Stimulated activated CD8-positive, alpha-beta memory T cell treated with anti-CD3 and anti-CD28 coated beads, Interleukin-15, amount 100 ng/mL, for 1 hour (primary cell): ENCODE results near the gene DPCD.
"Not testable (repeated sequence)": the region's sequence is repeated elsewhere in the genome, so short reads cannot be mapped to it uniquely, and the experiment has no call there.

Experiments used
- DNase-seq: peaks from one replicate; pipeline ENCODE4 v3.0.0-alpha.2; 2020; ENCODE audit warnings: low read depth

Gene DPCD

GRCh38 chr10:101619983-101620382, 31.9 kb downstream of the DPCD start:
- DNase-seq, result no peak

- DNase-seq, result no peak
Observed at GRCh38 chr10:101623528-101623927, 35.4 kb downstream of the DPCD start.

- DNase-seq, result no peak
Observed at GRCh38 chr10:101624526-101625102, 36.5 kb downstream of the DPCD start.

GRCh38 chr10:101625821-101626412, 37.8 kb downstream of the DPCD start:
- no peak for DNase-seq

- DNase-seq, result no peak
Observed at GRCh38 chr10:101629837-101630632, 41.9 kb downstream of the DPCD start.

GRCh38 chr10:101630633-101630920, 42.5 kb downstream of the DPCD start:
- no peak for DNase-seq

GRCh38 chr10:101631821-101632475, 43.8 kb downstream of the DPCD start:
- DNase-seq, result no peak

GRCh38 chr10:101633510-101633909, 45.4 kb downstream of the DPCD start:
- DNase-seq, result not testable (repeated sequence)

- no peak for DNase-seq
Observed at GRCh38 chr10:101639141-101639900, 51.2 kb downstream of the DPCD start.

- no peak for DNase-seq
Observed at GRCh38 chr10:101643546-101643945, 55.4 kb downstream of the DPCD start.

GRCh38 chr10:101644002-101644401, 55.9 kb downstream of the DPCD start:
- no peak for DNase-seq

- DNase-seq, result no peak
Observed at GRCh38 chr10:101645659-101646058, 57.5 kb downstream of the DPCD start.

- DNase-seq, result no peak
Observed at GRCh38 chr10:101646364-101646763, 58.2 kb downstream of the DPCD start.

GRCh38 chr10:101647255-101647654, 59.1 kb downstream of the DPCD start:
- no peak for DNase-seq

- DNase-seq, result no peak
Observed at GRCh38 chr10:101649525-101650085, 61.5 kb downstream of the DPCD start.

- DNase-seq, result no peak
Observed at GRCh38 chr10:101650863-101651262, 62.7 kb downstream of the DPCD start.

GRCh38 chr10:101651336-101651735, 63.2 kb downstream of the DPCD start:
- no peak for DNase-seq

GRCh38 chr10:101653536-101653935, 65.4 kb downstream of the DPCD start:
- no peak for DNase-seq

GRCh38 chr10:101655570-101655969, 67.4 kb downstream of the DPCD start:
- no peak for DNase-seq

GRCh38 chr10:101656890-101657289, 68.8 kb downstream of the DPCD start:
- DNase-seq, result no peak

GRCh38 chr10:101658975-101659374, 70.9 kb downstream of the DPCD start:
- DNase-seq, result no peak
